ENCODE results near the gene ZNF488.

DNA sequence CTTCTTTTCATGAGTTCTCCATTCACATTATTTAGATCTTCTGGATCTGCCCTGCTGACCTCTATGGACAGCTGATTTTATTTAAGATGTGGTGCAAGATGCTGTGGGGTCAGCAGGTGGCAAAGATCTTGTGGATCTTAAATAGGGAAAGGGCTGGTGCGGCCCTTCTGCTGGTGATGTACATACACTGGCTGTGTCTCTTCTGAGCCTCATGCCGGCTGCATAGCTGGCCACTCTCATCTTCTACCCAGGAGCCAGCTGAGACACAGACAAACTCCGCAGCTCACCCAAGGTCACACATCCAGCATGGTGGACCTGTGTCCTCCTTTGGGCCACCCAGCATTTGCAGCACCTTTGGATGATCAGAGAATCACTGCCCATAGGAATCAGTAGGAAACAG, 26.2 kb downstream of the ZNF488 start:
- TF ChIP-seq, protein P1, sequence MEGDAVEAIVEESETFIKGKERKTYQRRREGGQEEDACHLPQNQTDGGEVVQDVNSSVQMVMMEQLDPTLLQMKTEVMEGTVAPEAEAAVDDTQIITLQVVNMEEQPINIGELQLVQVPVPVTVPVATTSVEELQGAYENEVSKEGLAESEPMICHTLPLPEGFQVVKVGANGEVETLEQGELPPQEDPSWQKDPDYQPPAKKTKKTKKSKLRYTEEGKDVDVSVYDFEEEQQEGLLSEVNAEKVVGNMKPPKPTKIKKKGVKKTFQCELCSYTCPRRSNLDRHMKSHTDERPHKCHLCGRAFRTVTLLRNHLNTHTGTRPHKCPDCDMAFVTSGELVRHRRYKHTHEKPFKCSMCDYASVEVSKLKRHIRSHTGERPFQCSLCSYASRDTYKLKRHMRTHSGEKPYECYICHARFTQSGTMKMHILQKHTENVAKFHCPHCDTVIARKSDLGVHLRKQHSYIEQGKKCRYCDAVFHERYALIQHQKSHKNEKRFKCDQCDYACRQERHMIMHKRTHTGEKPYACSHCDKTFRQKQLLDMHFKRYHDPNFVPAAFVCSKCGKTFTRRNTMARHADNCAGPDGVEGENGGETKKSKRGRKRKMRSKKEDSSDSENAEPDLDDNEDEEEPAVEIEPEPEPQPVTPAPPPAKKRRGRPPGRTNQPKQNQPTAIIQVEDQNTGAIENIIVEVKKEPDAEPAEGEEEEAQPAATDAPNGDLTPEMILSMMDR (IDR thresholded peaks at IDR 0.05): no peak
- TF ChIP-seq POLR2A (IDR thresholded peaks at IDR 0.05): no peak
- no peak for TF ChIP-seq POLR2AphosphoS5 (IDR thresholded peaks at IDR 0.05)
- TF ChIP-seq EP300 (IDR thresholded peaks at IDR 0.05): no peak
